ENCODE measurements around the gene AHSG.
A peak's percentile ranks its signal among the peaks of the same experiment; 100 is the strongest.
"Not testable (repeated sequence)": the region's sequence is repeated elsewhere in the genome, so short reads cannot be mapped to it uniquely, and the experiment has no call there.

The AHSG gene, protein sequence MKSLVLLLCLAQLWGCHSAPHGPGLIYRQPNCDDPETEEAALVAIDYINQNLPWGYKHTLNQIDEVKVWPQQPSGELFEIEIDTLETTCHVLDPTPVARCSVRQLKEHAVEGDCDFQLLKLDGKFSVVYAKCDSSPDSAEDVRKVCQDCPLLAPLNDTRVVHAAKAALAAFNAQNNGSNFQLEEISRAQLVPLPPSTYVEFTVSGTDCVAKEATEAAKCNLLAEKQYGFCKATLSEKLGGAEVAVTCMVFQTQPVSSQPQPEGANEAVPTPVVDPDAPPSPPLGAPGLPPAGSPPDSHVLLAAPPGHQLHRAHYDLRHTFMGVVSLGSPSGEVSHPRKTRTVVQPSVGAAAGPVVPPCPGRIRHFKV

GRCh38 chr3:186612721-186613636, at the start of gene AHSG:
Gene AHSG (plus strand): TSS chr3:186613060. CDS start chr3:186613142, 82 bp downstream.
- no peak for DNase-seq (ENCODE audit: low spot score)

DNA sequence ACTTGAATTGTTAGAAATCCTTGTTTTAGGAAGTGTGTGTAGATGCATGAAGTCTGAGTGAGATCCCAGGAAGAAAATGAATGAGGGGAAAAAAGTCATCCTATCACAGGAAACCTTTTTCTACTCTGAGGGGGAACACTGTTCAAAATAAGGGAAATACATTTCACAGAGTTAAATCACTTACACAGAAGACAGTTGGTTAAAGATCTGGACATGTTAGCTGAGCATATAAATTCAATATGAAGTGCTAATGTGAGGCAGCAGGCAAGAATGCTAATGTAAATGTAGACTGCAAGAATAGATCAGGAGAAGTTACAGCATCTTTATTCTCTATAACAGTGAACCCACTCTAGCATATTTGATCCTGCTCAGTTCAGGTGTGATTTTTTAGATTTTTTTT, 48.3 kb upstream of the AHSG start:
- no peak for DNase-seq (ENCODE audit: low spot score)

DNA sequence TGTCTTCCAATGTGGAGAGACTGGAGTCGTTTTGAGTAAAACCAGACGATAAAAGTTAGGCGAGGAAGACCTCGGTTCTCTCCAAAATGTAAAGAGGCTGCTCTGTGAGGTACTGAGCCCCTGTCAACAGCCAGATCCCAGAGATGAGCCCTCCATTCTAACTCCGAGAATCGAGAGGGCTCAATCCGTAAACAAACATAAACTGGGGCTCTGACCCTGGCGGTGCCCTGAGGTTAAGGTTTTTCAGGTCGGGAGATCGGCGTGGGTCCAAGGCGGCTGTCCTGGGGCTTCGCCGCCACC, 46.1 kb upstream of the AHSG start:
- DNase-seq (ENCODE audit: low spot score), result no peak

DNA sequence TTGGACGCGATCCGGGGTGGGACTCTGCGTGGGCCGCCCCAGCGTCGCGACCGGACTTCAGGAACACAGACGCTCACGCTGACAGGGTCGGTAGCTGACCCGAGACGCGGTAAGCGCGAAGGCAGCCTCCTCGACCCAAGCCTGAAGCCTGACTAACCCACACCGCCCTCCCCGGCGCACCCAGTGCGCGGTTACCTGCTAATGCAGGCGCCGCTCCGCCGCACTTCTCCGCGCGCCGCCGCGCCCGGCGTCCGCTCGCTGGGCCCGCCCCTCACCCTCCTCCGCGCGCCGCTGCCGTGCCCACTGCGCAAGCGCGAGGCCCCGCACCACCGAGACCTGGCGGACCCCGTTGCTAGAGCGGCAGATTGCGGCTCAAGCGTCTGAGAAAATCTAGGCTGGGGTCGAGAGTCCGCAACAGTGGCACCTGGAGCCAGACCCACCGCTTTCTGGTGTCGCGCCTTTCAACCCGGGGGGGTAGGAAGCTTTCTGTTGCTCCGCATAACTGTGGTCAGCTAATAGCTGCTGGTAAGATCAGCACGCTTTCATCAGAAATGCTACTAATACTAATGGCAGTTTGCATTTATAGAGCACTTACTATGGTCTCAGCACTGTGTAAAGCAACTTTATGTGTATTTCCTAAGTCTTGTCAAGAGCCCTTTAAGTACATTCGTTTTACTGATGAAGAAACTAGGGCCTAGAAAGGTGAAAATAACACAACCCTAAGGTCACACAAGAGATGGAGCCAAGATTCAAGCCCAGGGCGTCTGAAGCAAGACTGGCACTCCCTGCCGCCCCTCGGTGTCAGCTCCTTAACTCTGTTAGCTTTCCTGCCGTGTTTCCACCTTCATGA, 45.6 kb upstream of the AHSG start, which contains the start of gene TBCCD1:
Gene TBCCD1 (minus strand): TSS at position 268 of the 850 bp plus-strand sequence. CDS start 3,010 bp downstream, outside the sequence.
- DNase-seq (ENCODE audit: low spot score), result peak; percentile 97

GRCh38 chr3:186569361-186569760, 43.5 kb upstream of the AHSG start:
- DNase-seq (ENCODE audit: low spot score), result not testable (repeated sequence)

DNA sequence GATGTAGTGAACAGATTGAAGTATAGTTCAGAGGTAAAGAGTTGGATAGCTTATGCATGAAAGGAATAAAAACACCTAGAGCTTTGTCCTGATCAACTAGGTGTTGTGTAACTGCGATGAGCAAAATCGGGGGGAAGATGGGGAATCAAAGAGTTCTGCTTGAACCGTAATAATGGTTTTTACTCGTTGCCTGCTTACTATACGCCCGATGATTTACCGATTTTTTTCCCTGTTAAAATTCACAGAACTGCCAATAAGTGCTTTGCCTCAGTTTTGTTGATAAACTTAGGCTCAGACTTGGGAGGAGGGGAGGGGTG, 43.1 kb upstream of the AHSG start:
- no peak for DNase-seq (ENCODE audit: low spot score)

DNA sequence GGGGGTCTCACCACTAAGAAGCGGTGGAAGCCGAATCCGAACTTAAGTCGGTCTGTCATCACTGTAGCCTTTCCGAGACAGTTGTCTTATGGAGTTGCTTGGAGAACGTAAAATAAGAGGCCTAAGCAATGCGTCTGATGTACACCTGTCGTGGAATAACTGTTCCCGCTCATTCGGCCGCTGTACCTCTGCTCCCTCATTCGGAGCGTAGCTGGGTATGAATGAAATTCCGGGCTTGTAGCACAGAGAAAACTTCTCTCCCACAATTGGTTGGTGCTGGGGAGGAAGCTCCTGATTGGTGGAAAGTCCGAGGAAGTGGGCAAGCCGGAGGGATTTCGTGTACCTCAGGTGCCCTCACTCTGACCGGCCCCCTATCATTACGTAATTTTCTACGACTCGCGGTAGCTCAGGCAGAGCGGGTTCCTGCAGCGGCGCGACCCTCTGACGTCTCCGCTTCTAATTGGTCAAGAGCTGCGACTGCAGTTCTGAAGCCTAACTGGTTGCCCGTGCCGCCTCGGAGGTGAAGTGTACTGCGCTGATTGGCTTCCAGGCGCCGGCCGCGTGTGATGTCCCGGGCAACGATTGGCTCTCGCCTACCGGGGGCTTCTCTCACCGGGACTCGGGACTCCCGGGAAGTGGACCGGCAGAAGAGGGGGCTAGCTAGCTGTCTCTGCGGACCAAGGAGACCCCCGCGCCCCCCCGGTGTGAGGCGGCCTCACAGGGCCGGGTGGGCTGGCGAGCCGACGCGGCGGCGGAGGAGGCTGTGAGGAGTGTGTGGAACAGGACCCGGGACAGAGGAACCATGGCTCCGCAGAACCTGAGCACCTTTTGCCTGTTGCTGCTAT, 42.5 kb upstream of the AHSG start, which contains the start of gene DNAJB11:
Gene DNAJB11 (plus strand): TSS at position 625 of the 845 bp plus-strand sequence. CDS start 178 bp downstream, at position 803.
- DNase-seq (ENCODE audit: low spot score), result peak; percentile 98

GRCh38 chr3:186570941-186571643, 41.8 kb upstream of the AHSG start:
- no peak for DNase-seq (ENCODE audit: low spot score)

DNA sequence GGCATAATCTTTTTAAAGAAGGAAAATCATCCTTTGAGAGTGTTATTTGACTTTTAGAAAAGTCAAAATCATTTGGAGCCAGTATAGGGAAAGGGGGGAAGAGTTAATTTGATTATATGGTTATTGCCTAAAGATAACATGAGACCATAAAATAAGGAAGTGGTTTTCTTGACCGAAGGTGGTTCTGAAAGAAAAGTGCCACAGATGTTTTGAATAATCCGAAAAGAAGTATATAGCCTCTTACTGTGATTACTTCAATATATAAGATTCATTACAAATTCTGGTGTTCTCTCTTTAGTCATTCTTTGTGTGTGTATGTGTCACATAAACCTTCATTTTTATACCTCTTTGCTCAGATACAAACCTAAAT, 41.2 kb upstream of the AHSG start:
- no peak for DNase-seq (ENCODE audit: low spot score)

DNA sequence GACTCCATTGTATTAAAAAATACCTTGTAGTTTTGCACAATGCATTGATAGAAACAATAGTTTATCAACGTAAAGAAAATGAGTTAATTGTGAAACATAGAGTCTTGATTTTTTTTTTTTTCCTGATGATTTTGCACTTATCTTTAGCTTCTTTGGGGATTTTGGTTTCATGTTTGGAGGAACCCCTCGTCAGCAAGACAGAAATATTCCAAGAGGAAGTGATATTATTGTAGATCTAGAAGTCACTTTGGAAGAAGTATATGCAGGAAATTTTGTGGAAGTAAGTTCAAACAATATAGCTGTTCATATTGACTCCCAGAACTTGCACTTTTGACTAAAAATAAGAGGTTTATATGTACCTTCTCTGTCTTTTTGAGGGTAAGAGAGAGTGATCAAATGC, 35.3 kb upstream of the AHSG start:
- no peak for DNase-seq (ENCODE audit: low spot score)

DNA sequence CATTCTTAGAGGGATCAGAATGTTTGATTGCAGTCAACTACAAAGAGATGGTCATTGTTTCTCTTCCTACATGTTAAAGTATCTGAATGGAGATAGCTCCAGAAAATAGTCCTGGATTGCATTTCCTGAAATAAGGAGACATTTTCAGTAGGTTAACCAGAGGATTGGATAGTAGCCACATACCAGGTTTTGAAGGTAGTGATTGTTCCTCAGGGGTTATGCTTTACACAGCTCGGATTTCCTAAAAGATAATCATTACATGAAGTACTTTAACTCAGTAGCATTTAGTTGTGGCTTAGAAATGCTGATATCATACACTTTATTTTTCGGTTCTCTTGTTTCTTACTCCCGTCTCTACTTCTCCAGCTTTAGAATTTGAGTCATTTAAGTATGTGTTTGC, 32.1 kb upstream of the AHSG start:
- DNase-seq (ENCODE audit: low spot score), result no peak

DNA sequence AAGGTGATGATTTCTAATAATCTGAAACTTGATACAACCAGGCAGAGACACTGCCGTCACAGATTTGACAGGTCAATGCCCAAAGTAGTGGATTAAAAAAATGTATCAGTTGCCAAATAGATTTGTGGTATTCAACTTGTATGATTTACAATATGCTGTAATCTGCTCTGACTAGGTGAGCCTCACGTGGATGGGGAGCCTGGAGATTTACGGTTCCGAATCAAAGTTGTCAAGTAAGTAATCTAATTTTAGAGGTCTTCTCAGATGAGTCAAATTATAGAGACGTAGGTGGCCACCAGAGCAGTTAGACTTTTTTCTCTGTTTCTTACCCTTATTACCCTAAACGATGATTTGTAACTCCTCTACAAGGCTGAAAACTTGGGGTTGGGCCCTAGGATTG, 30.3 kb upstream of the AHSG start:
- DNase-seq (ENCODE audit: low spot score), result no peak

- DNase-seq (ENCODE audit: low spot score), result no peak
These were observed 29.0 kb upstream of the AHSG start for GRCh38 chr3:186583831-186584230.

GRCh38 chr3:186586245-186586644, 26.6 kb upstream of the AHSG start:
- not testable (repeated sequence) for DNase-seq (ENCODE audit: low spot score)

DNA sequence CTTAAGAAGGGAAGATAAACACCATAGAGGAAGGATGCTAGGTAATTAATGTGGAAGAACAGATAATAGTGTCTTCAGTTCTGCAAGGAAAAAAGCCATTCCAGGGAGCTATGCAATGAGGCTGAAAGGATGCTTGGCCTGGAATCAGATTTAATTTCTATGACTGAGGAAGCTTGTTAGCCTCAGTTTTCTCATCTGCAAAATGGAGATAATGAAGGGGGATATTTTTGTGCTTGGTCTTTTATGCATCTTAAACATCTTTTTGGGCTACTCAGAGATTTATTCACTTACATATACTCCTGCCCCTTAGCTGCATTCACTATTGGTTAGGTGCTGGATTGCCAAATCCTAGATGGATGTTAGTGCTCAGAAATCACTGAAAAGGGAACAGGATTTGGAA, 25.7 kb upstream of the AHSG start:
- DNase-seq (ENCODE audit: low spot score), result no peak

DNA sequence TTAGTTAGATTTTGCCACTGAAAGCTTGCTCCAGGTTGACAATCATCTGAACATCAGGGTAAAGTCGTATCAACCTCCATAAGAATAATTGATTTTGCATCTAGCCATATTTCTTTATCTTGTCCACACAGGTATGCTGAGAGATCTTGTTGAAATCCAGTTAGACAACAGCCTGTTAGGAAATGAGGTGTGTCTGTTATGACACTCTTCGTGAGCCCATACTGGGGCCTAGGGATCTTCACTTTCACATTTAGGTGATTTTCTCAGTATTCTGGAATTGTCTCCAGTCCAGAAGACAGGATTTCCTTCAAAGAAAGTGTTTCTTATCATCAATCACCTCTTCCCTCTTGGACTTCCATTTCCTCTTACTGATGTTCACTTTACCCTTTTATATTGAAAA, 24.2 kb upstream of the AHSG start:
- no peak for DNase-seq (ENCODE audit: low spot score)

GRCh38 chr3:186589121-186589520, 23.7 kb upstream of the AHSG start:
- DNase-seq (ENCODE audit: low spot score), result no peak

DNA sequence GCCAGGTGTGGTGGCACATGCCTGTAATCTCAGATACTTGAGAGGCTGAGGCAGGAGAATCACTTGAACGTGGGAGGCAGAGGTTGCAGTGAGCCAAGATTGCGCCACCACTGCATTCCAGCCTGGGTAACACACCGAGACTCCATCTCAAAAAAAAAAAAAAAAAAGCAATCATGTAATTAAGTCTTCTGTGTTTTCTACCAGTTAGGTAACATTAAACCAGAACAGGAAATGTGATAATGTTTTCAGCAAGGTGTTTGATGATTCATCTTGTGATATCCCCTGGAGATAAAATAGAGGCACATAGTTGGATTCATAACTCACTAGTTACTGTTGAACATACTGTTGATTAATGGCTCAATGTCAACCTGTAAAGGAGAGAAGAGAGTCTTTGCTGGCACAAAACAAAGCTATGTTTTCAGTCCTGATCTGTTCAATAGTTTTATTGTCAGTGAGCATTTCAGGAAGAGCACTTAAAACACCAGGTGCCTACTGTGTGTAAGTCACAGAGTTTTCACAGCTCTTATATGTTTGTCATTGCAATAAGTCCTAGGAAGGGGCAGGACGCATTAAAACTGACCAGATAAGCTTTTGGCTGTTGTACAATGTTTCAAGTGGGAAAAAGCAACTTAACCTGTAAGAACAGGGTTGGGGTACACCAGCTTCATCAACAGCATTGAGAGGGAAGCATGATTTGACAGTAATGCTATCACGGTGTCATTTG, 22.8 kb upstream of the AHSG start:
- no peak for DNase-seq (ENCODE audit: low spot score)

GRCh38 chr3:186590580-186591295, 22.1 kb upstream of the AHSG start:
- DNase-seq (ENCODE audit: low spot score), result no peak

Measured in AG20443 (cell line).